OCI-LY3 (cell line): Measurements from ENCODE around the gene FKBP4.
A peak's percentile ranks its signal among the peaks of the same experiment; 100 is the strongest.

Experiments used
- H2AFZ ChIP-seq: fragments of 200-600, 300-600 bp; shearing (Covaris generic); 2 replicates; pipeline ENCODE4 v1.6.0; 2014; ENCODE audit warnings: antibody characterized with exemption, low read depth, low read length
- H3K27ac ChIP-seq: fragments of 200-600, 300-600 bp; sonication (generic); 2 replicates; pipeline ENCODE4 v1.5.1; 2014; ENCODE audit warnings: mild to moderate bottlenecking, low read length, moderate library complexity, mixed read lengths
- H3K27me3 ChIP-seq: fragments of 200-600, 300-600 bp; sonication (generic); 2 replicates; pipeline ENCODE4 v1.6.1; 2014; ENCODE audit warnings: low read depth, low read length, mixed read lengths
- H3K36me3 ChIP-seq: fragments of 200-600, 300-600 bp; sonication (generic); replicated peaks from 2 replicates; pipeline ENCODE3; 2014; ENCODE audit warnings: low read depth, low read length, mixed read lengths
- H3K4me1 ChIP-seq: fragments of 300-600, 200-600 bp; sonication (generic); 2 replicates; pipeline ENCODE4 v1.6.1; 2014; ENCODE audit warnings: low read length, mixed read lengths
- H3K4me2 ChIP-seq: fragments of 200-600, 300-600 bp; sonication (generic); 2 replicates; pipeline ENCODE4 v1.6.1; 2014; ENCODE audit warnings: low read length, mixed read lengths
- H3K4me3 ChIP-seq: fragments of 300-600, 200-600 bp; sonication (generic); 2 replicates; pipeline ENCODE4 v1.5.1; 2014; ENCODE audit warnings: antibody characterized with exemption, mild to moderate bottlenecking, low read length, moderate library complexity
- H3K79me2 ChIP-seq: fragments of 300-600, 200-600 bp; shearing (Covaris generic); 2 replicates; pipeline ENCODE4 v1.6.1; 2014; ENCODE audit warnings: mild to moderate bottlenecking, low read length, mixed read lengths
- H3K9ac ChIP-seq: fragments of 300-600, 200-600 bp; shearing (Covaris generic); 2 replicates; pipeline ENCODE4 v1.6.0; 2014; ENCODE audit warnings: mild to moderate bottlenecking, low read length, moderate library complexity
- H3K9me3 ChIP-seq: fragments of 200-600, 300-600 bp; shearing (Covaris generic); 2 replicates; pipeline ENCODE4 v1.6.1; 2014; ENCODE audit warnings: low read length, mixed read lengths; ENCODE audit not compliant: insufficient read depth
- H4K20me1 ChIP-seq: fragments of 200-600, 300-600 bp; sonication (generic); 2 replicates; pipeline ENCODE4 v1.6.1; 2016; ENCODE audit warnings: low read length, mixed read lengths; ENCODE audit not compliant: insufficient read depth
- EZH2phosphoT487 ChIP-seq: fragments of 200-600 bp; shearing (Covaris generic); IDR thresholded peaks from 2 replicates; pipeline ENCODE4 v1.6.1; 2018; ENCODE audit warnings: antibody characterized with exemption, mixed run types, low read depth
- TF ChIP-seq, protein P1 (sequence below): fragments of 200-600, 300-600 bp; sonication (generic); IDR thresholded peaks from 2 replicates; pipeline ENCODE4 v1.5.1; 2014; ENCODE audit warnings: antibody characterized with exemption, low read length, low read depth

The FKBP4 gene

GRCh38 chr12:2792671-2793500, 1.9 kb upstream of the FKBP4 start:
- H3K4me2 ChIP-seq: no peak overlapping the region
- H2AFZ ChIP-seq: no peak overlapping the region

DNA sequence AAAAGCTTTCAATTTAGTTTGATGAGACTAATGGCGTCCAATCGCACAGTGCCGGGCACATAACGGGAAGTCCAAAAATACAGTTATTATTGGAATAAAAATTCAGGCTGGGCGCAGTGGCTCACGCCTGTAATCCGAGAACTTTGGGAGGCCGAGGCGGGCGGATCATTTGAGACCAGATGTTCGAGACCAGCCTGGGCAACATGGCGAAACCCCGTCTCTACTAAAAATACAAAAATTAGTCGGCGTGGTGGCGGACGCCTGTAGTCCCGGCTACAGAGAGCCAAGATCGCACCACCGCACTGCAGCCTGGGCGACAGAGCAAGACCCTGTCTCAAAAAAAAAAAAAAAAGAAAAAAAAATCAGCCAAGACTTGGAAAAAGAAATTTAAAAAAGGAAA, 1.2 kb upstream of the FKBP4 start:
- Histone ChIP-seq H2AFZ (no peak overlapping the region), H3K79me2 (peaks cover 38% of the 10 kb centered on the region), H4K20me1 (peaks cover 21% of the 10 kb centered on the region; the same call in 1 of the 2 replicates), H3K27me3 (peaks cover 10% of the 10 kb centered on the region), H3K4me1 (peaks cover 9% of the 10 kb centered on the region), H3K9me3 (no peaks in the 10 kb centered on the region), H3K9ac (no peak overlapping the region), H3K27ac (no peak overlapping the region), H3K36me3 (peaks cover 17% of the 10 kb centered on the region), H3K4me2 (no peak overlapping the region), H3K4me3 (no peak overlapping the region)
- TF ChIP-seq, protein P1, sequence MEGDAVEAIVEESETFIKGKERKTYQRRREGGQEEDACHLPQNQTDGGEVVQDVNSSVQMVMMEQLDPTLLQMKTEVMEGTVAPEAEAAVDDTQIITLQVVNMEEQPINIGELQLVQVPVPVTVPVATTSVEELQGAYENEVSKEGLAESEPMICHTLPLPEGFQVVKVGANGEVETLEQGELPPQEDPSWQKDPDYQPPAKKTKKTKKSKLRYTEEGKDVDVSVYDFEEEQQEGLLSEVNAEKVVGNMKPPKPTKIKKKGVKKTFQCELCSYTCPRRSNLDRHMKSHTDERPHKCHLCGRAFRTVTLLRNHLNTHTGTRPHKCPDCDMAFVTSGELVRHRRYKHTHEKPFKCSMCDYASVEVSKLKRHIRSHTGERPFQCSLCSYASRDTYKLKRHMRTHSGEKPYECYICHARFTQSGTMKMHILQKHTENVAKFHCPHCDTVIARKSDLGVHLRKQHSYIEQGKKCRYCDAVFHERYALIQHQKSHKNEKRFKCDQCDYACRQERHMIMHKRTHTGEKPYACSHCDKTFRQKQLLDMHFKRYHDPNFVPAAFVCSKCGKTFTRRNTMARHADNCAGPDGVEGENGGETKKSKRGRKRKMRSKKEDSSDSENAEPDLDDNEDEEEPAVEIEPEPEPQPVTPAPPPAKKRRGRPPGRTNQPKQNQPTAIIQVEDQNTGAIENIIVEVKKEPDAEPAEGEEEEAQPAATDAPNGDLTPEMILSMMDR: no peak
- TF ChIP-seq EZH2phosphoT487: no peak

More at GRCh38 chr12:2792671-2793500, 1.9 kb upstream of the FKBP4 start:
- Histone ChIP-seq H3K36me3 (peaks cover 10% of the 10 kb centered on the region), H3K4me3 (no peak overlapping the region), H3K9ac (no peak overlapping the region), H3K79me2 (peaks cover 31% of the 10 kb centered on the region), H3K27me3 (peaks cover 15% of the 10 kb centered on the region), H3K27ac (no peak overlapping the region), H3K9me3 (no peaks in the 10 kb centered on the region), H3K4me1 (peaks cover 9% of the 10 kb centered on the region), H4K20me1 (peaks cover 21% of the 10 kb centered on the region; the same call in 1 of the 2 replicates)
- TF ChIP-seq, protein P1: no peak
- TF ChIP-seq EZH2phosphoT487: no peak

- peak overlapping the region; percentile 73 for H3K4me2 ChIP-seq
- peaks cover 21% of the 10 kb centered on the region; the same call in 1 of the 2 replicates for H4K20me1 ChIP-seq
Measured at GRCh38 chr12:2794191-2794735, 507 bp upstream of the FKBP4 start.

More at GRCh38 chr12:2794191-2794735, 507 bp upstream of the FKBP4 start:
- Histone ChIP-seq H3K36me3 (peaks cover 24% of the 10 kb centered on the region), H3K9ac (peak overlapping the region; percentile 81; the same call in 1 of the 2 replicates), H3K4me1 (peaks cover 9% of the 10 kb centered on the region), H3K27ac (no peak overlapping the region), H2AFZ (no peak overlapping the region), H3K27me3 (peaks cover 5% of the 10 kb centered on the region), H3K9me3 (no peaks in the 10 kb centered on the region), H3K4me3 (peak overlapping the region; percentile 93), H3K79me2 (peaks cover 41% of the 10 kb centered on the region)
- TF ChIP-seq, protein P1: no peak
- no peak for TF ChIP-seq EZH2phosphoT487
